CD4-positive, alpha-beta T cell (primary cell): ENCODE results near the gene SLX9. TPM values are rescaled to one million over a fixed set of nuclear protein-coding genes. Genes with fewer than 3 reads are reported as not detected.

Experiments
- ATAC-seq: fragments of 200-7000 bp; cut with Tn5 transposase; one replicate; pipeline ENCODE4 v1.10.0; 2022; ENCODE audit warnings: mild to moderate bottlenecking; ENCODE audit not compliant: poor library complexity
- CTCF ChIA-PET: fragments of 350-600 bp; sonication (Branson Sonifier 250); formaldehyde crosslinking; loops from one replicate; lab custom pipeline; 2021; ENCODE audit warnings: antibody characterized with exemption, inconsistent platforms; lab: Charles Lee
- POLR2A ChIA-PET: fragments of 350-600 bp; sonication (Branson Sonifier 250); formaldehyde crosslinking; loops from one replicate; lab custom pipeline; 2021; ENCODE audit warnings: antibody characterized with exemption, inconsistent platforms; lab: Charles Lee
- DNase-seq, 14 experiments: peaks; one replicate each; pipeline ENCODE4 v3.0.0-alpha.2; 2013 to 2020; ENCODE audit warnings: mixed read lengths in 2 of 14
- H3K27ac ChIP-seq, 2 donors: one replicate each; pipeline versions ENCODE4 v1.5.1 to v1.7.0; 2013; ENCODE audit warnings: low read length in 2 of 2, low read depth in 1 of 2, mild to moderate bottlenecking in 1 of 2
- H3K27me3 ChIP-seq, 2 experiments: 1 replicate in 1 of 2; 2 replicates in 1 of 2; pipeline versions ENCODE4 v1.6.1 to v1.7.0; 2013; ENCODE audit warnings: low read length in 2 of 2, control low read depth in 1 of 2, mild to moderate bottlenecking in 1 of 2, moderate library complexity in 1 of 2; ENCODE audit not compliant: insufficient read depth in 2 of 2, control insufficient read depth in 1 of 2
- H3K36me3 ChIP-seq: one replicate; pipeline ENCODE4 v1.6.1; 2013; ENCODE audit warnings: low read length, control low read depth; ENCODE audit not compliant: insufficient read depth
- H3K4me1 ChIP-seq: one replicate; pipeline ENCODE4 v1.6.1; 2013; ENCODE audit warnings: low read length, control low read depth; ENCODE audit not compliant: insufficient read depth
- H3K4me3 ChIP-seq: one replicate; pipeline ENCODE4 v1.5.1; 2013; ENCODE audit warnings: mild to moderate bottlenecking, low read length, moderate library complexity
- H3K9me3 ChIP-seq, 2 experiments: 1 replicate in 1 of 2; 2 replicates in 1 of 2; pipeline versions ENCODE4 v1.6.1 to v1.7.0; 2013; ENCODE audit warnings: low read length in 2 of 2, mild to moderate bottlenecking in 2 of 2, control low read depth in 1 of 2, moderate library complexity in 1 of 2; ENCODE audit not compliant: control insufficient read depth in 1 of 2, insufficient read depth in 1 of 2
- H3K27ac Mint-ChIP-seq: one replicate; pipeline ENCODE4 v1.8.0; 2020; ENCODE audit warnings: mixed read lengths
- H3K27me3 Mint-ChIP-seq: one replicate; pipeline ENCODE4 v1.8.0; 2021; ENCODE audit warnings: mixed read lengths
- H3K36me3 Mint-ChIP-seq: one replicate; pipeline ENCODE4 v1.8.0; 2021; ENCODE audit warnings: low read depth, mixed read lengths
- H3K4me1 Mint-ChIP-seq: one replicate; pipeline ENCODE4 v1.8.0; 2021; ENCODE audit warnings: low read depth, mixed read lengths
- H3K4me3 Mint-ChIP-seq: one replicate; pipeline ENCODE4 v1.8.0; 2020; ENCODE audit warnings: mild to moderate bottlenecking, mixed read lengths
- H3K9me3 Mint-ChIP-seq: one replicate; pipeline ENCODE4 v1.8.0; 2020; ENCODE audit warnings: mixed read lengths
- CTCF ChIP-seq: fragments of 200-600 bp; IDR thresholded peaks from one replicate; pipeline ENCODE4 v1.8.0; 2022; ENCODE audit warnings: antibody characterized with exemption, mild to moderate bottlenecking
- intact Hi-C, 2 experiments: fragments of 100-400 bp; cut with DNase I in 1 of 2; cut with micrococcal nuclease in 1 of 2; formaldehyde crosslinking; loops; one replicate each; pipeline versions ENCODE4 v1.15.1 to v1.9.0; 2023 to 2025; cut with DNase I, micrococcal nuclease
- total RNA-seq, 174 experiments: library from RNA in 2 of 174; stranded (reverse) in 2 of 174; gene quantifications; one replicate each; pipeline ENCODE4 v1.2.3 and lab custom pipeline; 2021 to 2026

Gene SLX9
- total RNA-seq, 2 experiments from 2014 or later, result 7.7 to 9.1 TPM

GRCh38 chr21:44941567-44941966 is 1.7 kb downstream of the SLX9 start:
- H3K36me3 ChIP-seq, result peaks cover 25% of the 10 kb centered on the region
- Mint-ChIP-seq H3K4me3 (peak overlapping the region; percentile 86), H3K4me1 (peaks cover 38% of the 10 kb centered on the region), H3K27ac (no peak overlapping the region), H3K27me3 (no peaks in the 10 kb centered on the region), H3K36me3 (peaks cover 39% of the 10 kb centered on the region), H3K9me3 (no peaks in the 10 kb centered on the region)
- H3K27ac ChIP-seq, result no peak overlapping the region
- peak in 1 of 14 experiments; percentile 4 for DNase-seq
- intact Hi-C loops, result no loop called here
- TF ChIP-seq CTCF, result no peak
- POLR2A ChIA-PET, result no interaction called here
- CTCF ChIA-PET, result interaction anchor here (1.1 to 1.6 kb wide), 2 partner anchors 8 to 148 kb away, joined by 3 to 5 read pairs; no protein-coding TSS in a partner anchor
- no peaks in the 10 kb centered on the region for H3K9me3 ChIP-seq
- H3K4me1 ChIP-seq, result peaks cover 49% of the 10 kb centered on the region
- H3K4me3 ChIP-seq, result no peak overlapping the region
- ATAC-seq, result no peak
- H3K27me3 ChIP-seq, result no peaks in the 10 kb centered on the region

DNA sequence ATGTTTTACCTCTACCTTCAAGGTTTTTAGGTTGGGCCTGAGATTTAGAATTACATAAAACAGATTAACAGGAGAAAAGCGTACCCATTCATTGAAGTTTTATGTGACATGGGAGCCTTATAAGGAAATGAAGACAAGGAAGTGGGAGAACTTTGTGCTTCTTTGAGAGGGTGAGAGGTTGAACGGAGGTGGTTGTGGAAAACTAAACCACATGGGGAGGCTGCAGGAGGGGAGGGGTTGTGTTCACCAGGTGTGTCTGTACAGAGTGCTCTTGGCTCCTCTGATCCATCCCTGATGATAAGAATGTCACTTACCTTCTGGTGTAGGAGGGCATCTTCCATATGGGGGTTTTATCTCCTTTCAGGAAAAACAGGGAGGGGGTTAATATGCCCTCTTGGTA is 2.7 kb downstream of the SLX9 start:
- Histone ChIP-seq H3K4me1 (peaks cover 49% of the 10 kb centered on the region), H3K4me3 (no peak overlapping the region), H3K36me3 (peaks cover 35% of the 10 kb centered on the region), H3K9me3 (no peaks in the 10 kb centered on the region), H3K27ac (no peak overlapping the region), H3K27me3 (no peaks in the 10 kb centered on the region)
- no peak for TF ChIP-seq CTCF
- CTCF ChIA-PET, result no interaction called here
- Mint-ChIP-seq H3K27ac (peak overlapping the region; percentile 37), H3K4me3 (peak overlapping the region; percentile 86), H3K9me3 (no peaks in the 10 kb centered on the region), H3K4me1 (peaks cover 38% of the 10 kb centered on the region), H3K27me3 (no peaks in the 10 kb centered on the region), H3K36me3 (peaks cover 43% of the 10 kb centered on the region)
- intact Hi-C loops, result no loop called here
- DNase-seq (peak in 1 of 14 experiments; percentile 3), ATAC-seq (no peak)
- POLR2A ChIA-PET, result no interaction called here

- no peak for TF ChIP-seq CTCF
- no peak overlapping the region for H3K27ac ChIP-seq
- no peaks in the 10 kb centered on the region for H3K27me3 Mint-ChIP-seq
- no peaks in the 10 kb centered on the region for H3K9me3 Mint-ChIP-seq
- intact Hi-C loops, result no loop called here
- peaks cover 49% of the 10 kb centered on the region for H3K4me1 ChIP-seq
- POLR2A ChIA-PET, result no interaction called here
- no peaks in the 10 kb centered on the region for H3K27me3 ChIP-seq
- ATAC-seq, result no peak
- peaks cover 38% of the 10 kb centered on the region for H3K4me1 Mint-ChIP-seq
- peak overlapping the region; percentile 42 for H3K4me3 Mint-ChIP-seq
- peaks cover 45% of the 10 kb centered on the region for H3K36me3 Mint-ChIP-seq
- H3K4me3 ChIP-seq, result no peak overlapping the region
- DNase-seq, result no peak
- H3K36me3 ChIP-seq, result peaks cover 39% of the 10 kb centered on the region
- peak overlapping the region; percentile 37 for H3K27ac Mint-ChIP-seq
- no peaks in the 10 kb centered on the region for H3K9me3 ChIP-seq
- CTCF ChIA-PET, result interaction anchor here (1.5 kb wide), 1 partner anchor 185 kb away, joined by 3 read pairs; no protein-coding TSS in a partner anchor
Observed at GRCh38 chr21:44943005-44943685, 3.3 kb downstream of the SLX9 start.
